ENCODE measurements around the gene LTBP4. TPM values are rescaled to one million over a fixed set of nuclear protein-coding genes. Genes with fewer than 3 reads are reported as not detected.
"Not testable (repeated sequence)": the region's sequence is repeated elsewhere in the genome, so short reads cannot be mapped to it uniquely, and the experiment has no call there.

The LTBP4 gene, protein sequence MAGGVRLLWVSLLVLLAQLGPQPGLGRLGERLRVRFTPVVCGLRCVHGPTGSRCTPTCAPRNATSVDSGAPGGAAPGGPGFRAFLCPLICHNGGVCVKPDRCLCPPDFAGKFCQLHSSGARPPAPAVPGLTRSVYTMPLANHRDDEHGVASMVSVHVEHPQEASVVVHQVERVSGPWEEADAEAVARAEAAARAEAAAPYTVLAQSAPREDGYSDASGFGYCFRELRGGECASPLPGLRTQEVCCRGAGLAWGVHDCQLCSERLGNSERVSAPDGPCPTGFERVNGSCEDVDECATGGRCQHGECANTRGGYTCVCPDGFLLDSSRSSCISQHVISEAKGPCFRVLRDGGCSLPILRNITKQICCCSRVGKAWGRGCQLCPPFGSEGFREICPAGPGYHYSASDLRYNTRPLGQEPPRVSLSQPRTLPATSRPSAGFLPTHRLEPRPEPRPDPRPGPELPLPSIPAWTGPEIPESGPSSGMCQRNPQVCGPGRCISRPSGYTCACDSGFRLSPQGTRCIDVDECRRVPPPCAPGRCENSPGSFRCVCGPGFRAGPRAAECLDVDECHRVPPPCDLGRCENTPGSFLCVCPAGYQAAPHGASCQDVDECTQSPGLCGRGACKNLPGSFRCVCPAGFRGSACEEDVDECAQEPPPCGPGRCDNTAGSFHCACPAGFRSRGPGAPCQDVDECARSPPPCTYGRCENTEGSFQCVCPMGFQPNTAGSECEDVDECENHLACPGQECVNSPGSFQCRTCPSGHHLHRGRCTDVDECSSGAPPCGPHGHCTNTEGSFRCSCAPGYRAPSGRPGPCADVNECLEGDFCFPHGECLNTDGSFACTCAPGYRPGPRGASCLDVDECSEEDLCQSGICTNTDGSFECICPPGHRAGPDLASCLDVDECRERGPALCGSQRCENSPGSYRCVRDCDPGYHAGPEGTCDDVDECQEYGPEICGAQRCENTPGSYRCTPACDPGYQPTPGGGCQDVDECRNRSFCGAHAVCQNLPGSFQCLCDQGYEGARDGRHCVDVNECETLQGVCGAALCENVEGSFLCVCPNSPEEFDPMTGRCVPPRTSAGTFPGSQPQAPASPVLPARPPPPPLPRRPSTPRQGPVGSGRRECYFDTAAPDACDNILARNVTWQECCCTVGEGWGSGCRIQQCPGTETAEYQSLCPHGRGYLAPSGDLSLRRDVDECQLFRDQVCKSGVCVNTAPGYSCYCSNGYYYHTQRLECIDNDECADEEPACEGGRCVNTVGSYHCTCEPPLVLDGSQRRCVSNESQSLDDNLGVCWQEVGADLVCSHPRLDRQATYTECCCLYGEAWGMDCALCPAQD (N-terminal part only)
- 100 to 1,000 TPM; 178 to 182 TPM for total RNA-seq

- peak; percentile 38 for DNase-seq
- Mint-ChIP-seq H3K27me3 (peaks cover 28% of the 10 kb centered on the region), H3K36me3 (no peaks in the 10 kb centered on the region), H3K9me3 (no peaks in the 10 kb centered on the region), H3K4me1 (ENCODE audit: low read depth) (peaks cover 65% of the 10 kb centered on the region), H3K27ac (no peak within 1 kb of the TSS), H3K4me3 (peak within 1 kb of the TSS; percentile 28)
- intact Hi-C loops (cut with micrococcal nuclease): loop anchor here (5.0 kb wide), 1 partner anchor 314 kb away; the partner anchor contains the start of gene AKT2
- ChIA-PET CTCF (interaction anchor here (0.8 to 6.5 kb wide), 10 partner anchors 10 to 296 kb away, joined by 3 to 60 read pairs (median 10); partner anchors contain the start of gene BLVRB), POLR2A (interaction anchor here (1.0 to 1.2 kb wide), 2 partner anchors 69 to 163 kb away, joined by 3 to 4 read pairs; no protein-coding TSS in a partner anchor)
These were observed at the start of gene LTBP4 for GRCh38 chr19:40601134-40601974. Gene LTBP4 (plus strand): TSS chr19:40601369. CDS start chr19:40601388, 19 bp downstream.

DNA sequence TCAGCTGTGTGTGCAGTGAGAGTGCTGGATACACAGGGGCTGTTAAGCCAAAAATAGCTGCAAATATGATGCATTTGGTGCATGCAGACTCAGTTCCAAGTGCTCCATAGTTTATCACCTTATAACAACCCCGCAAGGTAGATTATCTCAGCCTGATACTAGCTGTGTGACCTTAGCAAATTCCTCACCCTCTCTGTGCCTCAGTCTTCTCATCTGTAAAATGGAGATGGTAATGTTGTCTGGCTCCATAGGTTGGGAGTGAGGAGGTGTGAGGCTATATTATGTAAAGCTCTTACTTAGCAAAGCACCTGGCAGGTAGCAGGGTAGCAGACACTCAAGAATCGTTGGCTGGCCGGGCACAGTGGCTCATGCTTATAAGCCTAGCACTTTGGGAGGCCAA, 48.3 kb upstream of the LTBP4 start:
- Mint-ChIP-seq H3K9me3 (no peaks in the 10 kb centered on the region), H3K27me3 (peaks cover 44% of the 10 kb centered on the region), H3K4me3 (no peak overlapping the region), H3K27ac (no peak overlapping the region), H3K4me1 (ENCODE audit: low read depth) (peaks cover 7% of the 10 kb centered on the region), H3K36me3 (no peaks in the 10 kb centered on the region)
- no peak for DNase-seq
- ChIA-PET CTCF (interaction anchor here (1.3 kb wide), 2 partner anchors 53 to 81 kb away, joined by 3 to 4 read pairs; no protein-coding TSS in a partner anchor), POLR2A (no interaction called here)
- intact Hi-C loops (cut with micrococcal nuclease): no loop called here

DNA sequence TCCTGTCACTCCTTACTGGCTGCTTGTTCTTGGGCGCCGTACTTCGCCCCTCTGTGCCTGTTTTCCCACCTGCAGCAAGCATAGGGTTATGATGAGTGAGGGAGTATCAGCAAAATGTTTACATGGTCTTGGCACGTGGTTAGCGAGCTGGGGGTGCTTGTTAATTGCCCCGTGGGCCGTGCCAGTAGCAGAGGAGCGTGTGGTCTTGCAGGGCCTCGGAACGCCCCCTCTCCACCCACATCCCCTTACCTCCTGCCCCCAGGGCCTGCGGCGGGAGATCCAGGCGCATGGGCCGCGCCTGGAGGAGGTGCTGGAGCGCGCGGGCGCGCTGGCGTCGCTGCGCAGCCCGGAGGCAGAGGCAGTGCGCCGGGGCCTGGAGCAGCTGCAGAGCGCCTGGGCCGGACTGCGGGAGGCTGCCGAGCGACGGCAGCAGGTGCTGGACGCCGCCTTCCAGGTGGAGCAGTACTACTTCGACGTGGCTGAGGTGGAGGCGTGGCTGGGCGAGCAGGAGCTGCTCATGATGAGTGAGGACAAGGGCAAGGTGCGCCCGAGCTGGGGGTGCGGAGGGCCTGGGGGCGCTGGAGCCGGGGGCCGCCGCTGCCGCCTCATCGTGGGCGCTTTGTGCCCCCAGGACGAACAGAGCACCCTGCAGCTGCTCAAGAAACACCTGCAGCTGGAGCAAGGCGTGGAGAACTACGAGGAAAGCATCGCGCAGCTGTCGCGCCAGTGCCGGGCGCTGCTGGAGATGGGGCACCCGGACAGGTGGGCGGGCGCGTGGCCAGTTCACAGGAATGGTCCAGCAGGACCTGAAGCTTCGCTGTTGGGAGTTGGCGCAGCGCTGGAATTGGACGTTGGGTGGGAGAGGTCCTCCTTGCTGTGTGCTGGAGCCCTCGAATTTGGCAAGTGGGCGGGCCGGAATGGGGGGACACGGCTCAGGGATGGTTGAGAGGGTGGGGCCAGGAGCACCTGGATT, 47.0 kb upstream of the LTBP4 start:
- Mint-ChIP-seq H3K27me3 (peaks cover 41% of the 10 kb centered on the region), H3K27ac (no peak overlapping the region), H3K4me1 (ENCODE audit: low read depth) (peaks cover 3% of the 10 kb centered on the region), H3K9me3 (no peaks in the 10 kb centered on the region), H3K4me3 (no peak overlapping the region), H3K36me3 (no peaks in the 10 kb centered on the region)
- POLR2A ChIA-PET: no interaction called here
- CTCF ChIA-PET: interaction anchor here (1.3 kb wide), 1 partner anchor 52 kb away, joined by 3 read pairs; no protein-coding TSS in a partner anchor
- intact Hi-C loops (cut with micrococcal nuclease): no loop called here
- no peak for DNase-seq

DNA sequence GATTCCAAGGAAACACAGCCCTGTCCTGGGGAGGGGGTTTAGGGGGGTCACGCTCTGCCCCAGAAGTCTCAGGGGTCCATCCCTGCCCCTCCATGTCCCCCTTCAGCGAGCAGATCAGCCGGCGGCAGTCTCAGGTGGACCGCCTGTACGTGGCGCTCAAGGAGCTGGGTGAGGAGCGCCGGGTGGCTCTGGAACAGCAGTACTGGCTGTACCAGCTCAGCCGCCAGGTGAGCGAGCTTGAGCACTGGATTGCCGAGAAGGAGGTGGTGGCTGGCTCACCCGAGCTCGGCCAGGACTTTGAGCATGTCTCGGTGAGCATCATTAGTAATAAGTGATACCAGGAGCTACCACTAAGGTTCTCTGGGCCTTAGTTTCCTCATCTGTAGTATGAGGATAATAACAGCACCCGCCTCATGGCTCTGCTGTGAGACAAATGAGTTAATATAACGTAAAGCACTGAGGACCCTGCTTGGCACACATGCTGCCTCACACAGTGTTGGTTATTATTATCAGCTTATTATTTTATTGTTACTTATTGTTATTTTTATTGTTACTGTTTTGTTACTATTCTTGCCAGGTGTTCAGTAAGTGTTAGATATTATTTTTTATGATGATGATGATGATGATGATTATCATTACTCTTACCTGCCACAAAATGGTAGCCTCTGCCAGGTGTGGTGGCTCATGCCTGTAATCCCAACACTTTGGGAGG, 45.0 kb upstream of the LTBP4 start:
- Mint-ChIP-seq H3K36me3 (no peaks in the 10 kb centered on the region), H3K4me1 (ENCODE audit: low read depth) (no peaks in the 10 kb centered on the region), H3K27me3 (peaks cover 38% of the 10 kb centered on the region), H3K27ac (no peak overlapping the region), H3K9me3 (no peaks in the 10 kb centered on the region), H3K4me3 (no peak overlapping the region)
- intact Hi-C loops (cut with micrococcal nuclease): no loop called here
- ChIA-PET POLR2A (no interaction called here), CTCF (interaction anchor here (0.7 to 0.8 kb wide), 2 partner anchors 31 to 48 kb away, joined by 3 to 5 read pairs; no protein-coding TSS in a partner anchor)
- DNase-seq: no peak

DNA sequence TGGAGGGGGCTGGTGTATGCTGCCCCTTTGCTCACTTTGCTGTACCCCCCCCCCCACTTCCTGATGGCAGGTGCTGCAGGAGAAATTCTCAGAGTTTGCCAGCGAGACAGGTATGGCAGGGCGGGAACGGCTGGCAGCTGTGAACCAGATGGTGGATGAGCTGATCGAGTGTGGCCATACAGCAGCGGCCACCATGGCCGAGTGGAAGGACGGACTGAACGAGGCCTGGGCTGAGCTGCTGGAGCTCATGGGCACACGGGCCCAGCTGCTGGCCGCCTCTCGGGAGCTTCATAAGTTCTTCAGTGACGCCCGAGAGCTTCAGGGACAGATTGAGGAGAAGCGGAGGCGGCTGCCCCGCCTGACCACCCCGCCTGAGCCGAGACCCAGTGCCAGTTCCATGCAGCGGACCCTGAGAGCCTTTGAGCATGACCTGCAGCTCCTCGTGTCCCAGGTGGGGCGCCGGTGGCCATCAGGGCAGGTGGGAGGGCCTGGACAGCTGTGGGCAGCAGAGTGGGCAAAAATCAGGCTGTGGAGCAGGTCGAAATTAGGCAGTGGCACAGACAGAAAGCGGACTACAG, 44.1 kb upstream of the LTBP4 start:
- intact Hi-C loops (cut with micrococcal nuclease): no loop called here
- Mint-ChIP-seq H3K27me3 (peaks cover 38% of the 10 kb centered on the region), H3K36me3 (no peaks in the 10 kb centered on the region), H3K4me1 (ENCODE audit: low read depth) (no peaks in the 10 kb centered on the region), H3K9me3 (no peaks in the 10 kb centered on the region), H3K27ac (no peak overlapping the region), H3K4me3 (no peak overlapping the region)
- ChIA-PET CTCF (interaction anchor here (0.6 to 1.4 kb wide), 6 partner anchors 32 to 579 kb away, joined by 3 to 5 read pairs (median 4); no protein-coding TSS in a partner anchor), POLR2A (no interaction called here)
- DNase-seq: no peak

GRCh38 chr19:40559394-40559793, 41.8 kb upstream of the LTBP4 start:
- H3K27ac Mint-ChIP-seq: no peak overlapping the region
- no peaks in the 10 kb centered on the region for H3K4me1 Mint-ChIP-seq (ENCODE audit: low read depth)
- POLR2A ChIA-PET: no interaction called here

DNA sequence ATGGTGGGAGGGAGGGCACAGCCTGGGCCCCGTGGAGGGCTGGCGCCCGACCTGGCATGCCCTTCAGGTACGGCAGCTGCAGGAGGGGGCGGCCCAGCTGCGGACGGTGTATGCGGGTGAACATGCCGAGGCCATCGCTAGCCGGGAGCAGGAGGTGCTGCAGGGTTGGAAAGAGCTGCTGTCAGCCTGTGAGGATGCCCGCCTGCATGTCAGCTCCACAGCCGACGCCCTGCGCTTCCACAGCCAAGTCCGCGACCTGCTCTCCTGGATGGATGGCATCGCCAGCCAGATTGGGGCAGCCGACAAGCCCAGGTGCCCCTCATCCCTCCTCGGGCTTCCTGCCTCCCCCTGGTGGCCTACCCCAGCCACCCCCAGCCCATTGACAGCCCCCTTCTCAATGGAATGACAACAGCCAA, 41.1 kb upstream of the LTBP4 start:
- Mint-ChIP-seq H3K4me3 (no peak overlapping the region), H3K27ac (no peak overlapping the region), H3K9me3 (no peaks in the 10 kb centered on the region), H3K36me3 (no peaks in the 10 kb centered on the region), H3K27me3 (peaks cover 22% of the 10 kb centered on the region), H3K4me1 (ENCODE audit: low read depth) (no peaks in the 10 kb centered on the region)
- DNase-seq: no peak
- ChIA-PET POLR2A (no interaction called here), CTCF (interaction anchor here (1.7 kb wide), 1 partner anchor 74 kb away, joined by 9 read pairs; no protein-coding TSS in a partner anchor)
- intact Hi-C loops (cut with micrococcal nuclease): no loop called here

More at GRCh38 chr19:40559394-40559793, 41.8 kb upstream of the LTBP4 start:
- H3K4me3 Mint-ChIP-seq: no peak overlapping the region
- CTCF ChIA-PET: interaction anchor here (0.6 to 1.7 kb wide), 2 partner anchors 75 to 96 kb away, joined by 4 to 9 read pairs; no protein-coding TSS in a partner anchor
- DNase-seq: no peak
- no peaks in the 10 kb centered on the region for H3K36me3 Mint-ChIP-seq
- no peaks in the 10 kb centered on the region for H3K9me3 Mint-ChIP-seq
- intact Hi-C loops (cut with micrococcal nuclease): no loop called here
- H3K27me3 Mint-ChIP-seq: peaks cover 26% of the 10 kb centered on the region

- ChIA-PET POLR2A (no interaction called here), CTCF (no interaction called here)
- no peak for DNase-seq
- H3K4me1 Mint-ChIP-seq (ENCODE audit: low read depth): no peaks in the 10 kb centered on the region
- intact Hi-C loops (cut with micrococcal nuclease): no loop called here
- no peaks in the 10 kb centered on the region for H3K36me3 Mint-ChIP-seq
- peaks cover 34% of the 10 kb centered on the region for H3K27me3 Mint-ChIP-seq
- H3K4me3 Mint-ChIP-seq: no peak overlapping the region
- H3K27ac Mint-ChIP-seq: no peak overlapping the region
- H3K9me3 Mint-ChIP-seq: no peaks in the 10 kb centered on the region
These were observed 39.2 kb upstream of the LTBP4 start for GRCh38 chr19:40561947-40562346.

DNA sequence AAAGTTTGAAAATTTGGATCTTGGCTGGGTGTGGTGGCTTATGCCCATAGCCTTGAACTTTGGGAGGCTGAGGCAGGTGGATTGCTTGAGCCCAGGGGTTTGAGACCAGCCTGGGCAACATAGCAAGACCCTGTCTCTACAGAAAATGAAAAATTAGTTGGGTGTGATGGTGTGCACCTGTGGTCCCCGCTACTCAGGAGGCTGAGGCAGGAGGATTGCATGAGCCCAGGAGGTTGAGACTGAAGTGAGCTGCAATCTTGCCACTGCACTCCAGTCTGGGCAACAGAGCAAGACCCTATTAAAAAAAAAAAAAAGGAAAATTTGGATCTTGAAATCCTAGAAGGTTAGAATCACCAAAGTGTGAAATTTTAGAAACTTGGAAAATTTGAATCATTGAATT, 36.6 kb upstream of the LTBP4 start:
- H3K36me3 Mint-ChIP-seq; intact Hi-C loops (cut with micrococcal nuclease); H3K4me1 Mint-ChIP-seq (ENCODE audit: low read depth); POLR2A ChIA-PET; H3K9me3 Mint-ChIP-seq; DNase-seq; H3K4me3 Mint-ChIP-seq; H3K27ac Mint-ChIP-seq: not testable (repeated sequence)
- CTCF ChIA-PET: interaction anchor here (1.6 kb wide), 1 partner anchor 41 kb away, joined by 3 read pairs; no protein-coding TSS in a partner anchor
- peaks cover 38% of the 10 kb centered on the region for H3K27me3 Mint-ChIP-seq

Data from activated CD4-positive, alpha-beta memory T cell treated with anti-CD3 and anti-CD28 coated beads for 36 hours (primary cell).